HG03457 (cell line): ENCODE measurements around the gene RFXANK.

ENCODE experiments used
- ATAC-seq: cut with Tn5 transposase; IDR thresholded peaks from one replicate; pipeline ENCODE4 v1.9.1; 2021; ENCODE audit warnings: moderate number of reproducible peaks; ENCODE audit not compliant: unreplicated experiment

RFXANK gene

GRCh38 chr19:19227217-19227616 is 35.2 kb downstream of the RFXANK start:
- no peak for ATAC-seq

GRCh38 chr19:19229701-19230100 is 37.6 kb downstream of the RFXANK start:
- no peak for ATAC-seq

- no peak for ATAC-seq
These were observed 38.9 kb downstream of the RFXANK start for GRCh38 chr19:19230999-19231398.

GRCh38 chr19:19232261-19232721 is 40.2 kb downstream of the RFXANK start:
- ATAC-seq: no peak

- ATAC-seq: no peak
These were observed 42.3 kb downstream of the RFXANK start for GRCh38 chr19:19234220-19234816.

GRCh38 chr19:19236173-19236572 is 44.1 kb downstream of the RFXANK start:
- ATAC-seq: no peak

GRCh38 chr19:19238126-19238894 is 46.3 kb downstream of the RFXANK start:
- no peak for ATAC-seq

- ATAC-seq: no peak
These were observed 47.6 kb downstream of the RFXANK start for GRCh38 chr19:19239675-19240074.

- no peak for ATAC-seq
These were observed 48.4 kb downstream of the RFXANK start for GRCh38 chr19:19240476-19240875.

- ATAC-seq: no peak
These were observed 58.2 kb downstream of the RFXANK start for GRCh38 chr19:19250196-19250801.
